GM12891 (cell line): ENCODE data around the gene ETFA.

ENCODE experiments used
- POLR2A ChIP-seq: IDR thresholded peaks from 2 replicates; pipeline ENCODE4 v1.6.1; 2011; ENCODE audit warnings: low read depth, low read length, control low read depth
- POLR2AphosphoS5 ChIP-seq: IDR thresholded peaks from 2 replicates; pipeline ENCODE4 v1.6.1; 2011; ENCODE audit warnings: low read depth, low read length, control low read depth
- TAF1 ChIP-seq: IDR thresholded peaks from 2 replicates; pipeline ENCODE4 v1.6.1; 2011; ENCODE audit warnings: low read depth, low read length, control low read depth

- TF ChIP-seq POLR2AphosphoS5 (no peak), POLR2A (no peak), TAF1 (no peak)
Measured at GRCh38 chr15:76200083-76200465, 111.2 kb downstream of the ETFA start.
